GM19463 (cell line): ENCODE measurements around the gene PGGT1B.

Experiments used
- ATAC-seq: cut with Tn5 transposase; IDR thresholded peaks from one replicate; pipeline ENCODE4 v1.9.1; 2021; ENCODE audit warnings: mild to moderate bottlenecking, moderate library complexity; ENCODE audit not compliant: unreplicated experiment

PGGT1B gene

DNA sequence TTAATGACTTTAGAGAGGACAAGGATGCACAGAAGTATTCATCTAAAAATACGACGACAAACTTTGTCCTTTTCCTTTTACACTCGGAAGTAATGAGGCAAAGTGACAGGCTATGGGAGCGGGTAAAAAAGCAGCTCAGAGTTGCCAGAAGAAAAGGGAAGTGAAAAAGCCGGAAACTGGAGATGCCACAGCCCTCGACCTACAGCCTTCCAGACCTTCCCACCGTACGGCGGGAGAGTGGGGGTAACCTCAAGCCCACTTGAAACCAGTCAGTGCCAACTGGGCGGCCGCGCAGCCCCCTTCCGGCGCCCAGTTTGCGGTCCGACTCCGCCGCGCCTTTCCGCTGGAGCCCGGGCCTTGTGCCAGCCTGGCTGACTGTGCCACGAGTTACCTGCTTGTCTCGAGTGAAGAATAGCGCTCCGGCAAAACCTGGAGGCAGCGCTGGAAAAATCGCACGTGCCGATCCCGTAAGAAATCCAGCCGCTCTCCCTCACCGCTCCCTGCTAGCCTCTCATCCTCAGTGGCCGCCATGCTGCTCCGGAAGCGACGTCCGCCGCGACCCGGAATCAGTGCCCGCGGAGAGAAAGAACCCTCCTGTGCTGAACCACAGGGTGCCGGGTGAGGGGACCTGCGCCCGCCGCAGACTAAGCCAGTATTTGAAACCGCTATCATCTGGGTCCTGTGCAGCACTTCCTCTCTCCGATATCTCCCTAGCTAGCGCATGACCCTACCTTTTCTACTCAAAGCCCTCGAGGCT is at the start of gene PGGT1B:
Gene PGGT1B (minus strand): TSS at position 557 of the 757 bp plus-strand sequence. CDS start 26 bp downstream, at position 531.
- ATAC-seq = peak; percentile 94

DNA sequence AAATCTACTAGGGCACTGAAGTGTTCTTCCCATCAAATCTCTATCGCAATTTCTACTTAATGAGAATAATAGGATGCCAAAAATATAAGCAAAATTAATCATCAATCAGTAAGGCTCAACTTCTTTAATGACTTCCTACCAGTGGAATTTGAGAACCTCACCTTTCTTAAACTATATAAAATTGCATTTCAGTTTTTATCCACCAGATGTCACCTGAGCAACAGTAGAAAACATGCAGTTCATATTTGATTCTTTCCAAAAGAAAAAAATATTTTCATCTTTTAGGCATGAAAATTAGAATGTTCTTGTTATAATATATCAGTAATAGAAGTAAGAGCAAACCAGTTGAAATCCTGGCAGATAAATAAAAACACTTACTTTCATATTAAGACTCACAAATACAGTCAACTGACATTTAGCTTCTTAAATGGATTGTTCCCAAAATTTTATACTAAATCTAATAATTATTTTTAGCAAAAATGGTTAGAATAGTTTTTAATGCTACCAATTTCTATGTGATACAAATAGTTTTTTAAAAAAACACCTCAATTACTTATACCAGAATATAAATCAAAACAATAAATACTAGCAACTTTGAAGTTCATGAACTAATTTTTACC is 47.2 kb upstream of the PGGT1B start:
- peak; percentile 43 for ATAC-seq

DNA sequence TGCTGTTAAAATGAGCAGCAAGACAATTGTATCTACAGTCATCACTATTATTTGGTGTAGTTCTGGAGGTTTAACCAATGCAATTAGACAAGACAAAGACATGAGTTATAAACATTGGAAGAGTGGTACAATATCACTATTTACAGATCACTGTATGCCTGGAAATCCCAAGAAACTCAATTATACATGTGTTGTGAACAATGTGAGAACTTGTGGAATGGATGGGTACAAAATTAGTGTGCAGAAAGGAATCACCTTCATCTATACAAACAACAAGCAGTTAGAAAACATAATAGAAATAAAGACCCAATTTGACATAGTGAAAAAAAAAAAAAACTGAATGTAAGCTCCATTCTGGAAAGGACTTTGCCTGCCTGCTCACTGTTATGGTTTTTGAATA is 46.1 kb upstream of the PGGT1B start:
- ATAC-seq = no peak

DNA sequence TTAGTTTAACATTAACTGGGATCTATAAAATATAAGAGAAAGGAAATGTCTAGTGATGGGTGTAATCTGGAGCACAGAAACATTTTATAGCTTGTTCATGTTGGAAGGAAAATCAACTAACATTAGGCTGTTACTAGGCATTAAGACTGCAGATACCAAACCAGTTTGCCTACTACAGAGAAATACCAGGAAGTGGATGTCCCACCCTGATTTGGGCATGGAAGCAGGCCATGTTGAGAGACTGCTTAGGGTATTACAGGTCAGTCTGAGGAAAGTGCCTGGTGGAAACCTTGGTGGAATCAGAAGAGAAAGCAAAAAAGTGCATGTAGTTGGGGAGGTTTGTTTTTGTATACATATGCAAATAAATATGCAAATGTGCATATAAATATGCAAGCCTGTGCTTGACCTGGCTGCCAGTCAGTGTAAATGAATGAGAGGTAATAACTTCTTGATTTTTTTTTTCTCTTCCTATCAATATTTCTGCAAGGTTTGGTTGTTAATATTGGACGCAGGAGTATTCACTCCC is 43.4 kb upstream of the PGGT1B start:
- no peak for ATAC-seq

DNA sequence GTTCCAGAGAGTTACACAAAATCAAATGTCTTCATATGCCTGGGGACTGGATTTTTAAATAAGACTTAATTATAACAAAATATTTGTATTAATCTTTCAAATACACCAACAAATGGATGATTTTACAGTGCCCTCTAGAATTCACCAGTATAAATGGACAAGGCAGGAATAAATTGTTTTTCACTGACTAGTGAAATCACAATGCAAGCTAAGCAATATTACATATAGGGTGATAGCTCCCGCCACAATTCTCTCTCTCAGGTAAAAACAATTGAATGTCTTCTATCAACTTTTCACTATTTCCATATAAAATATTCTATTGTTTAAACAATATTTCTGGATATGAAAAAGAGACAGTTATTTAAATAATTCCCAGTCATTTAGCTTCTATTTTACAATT is 41.8 kb upstream of the PGGT1B start:
- no peak for ATAC-seq

DNA sequence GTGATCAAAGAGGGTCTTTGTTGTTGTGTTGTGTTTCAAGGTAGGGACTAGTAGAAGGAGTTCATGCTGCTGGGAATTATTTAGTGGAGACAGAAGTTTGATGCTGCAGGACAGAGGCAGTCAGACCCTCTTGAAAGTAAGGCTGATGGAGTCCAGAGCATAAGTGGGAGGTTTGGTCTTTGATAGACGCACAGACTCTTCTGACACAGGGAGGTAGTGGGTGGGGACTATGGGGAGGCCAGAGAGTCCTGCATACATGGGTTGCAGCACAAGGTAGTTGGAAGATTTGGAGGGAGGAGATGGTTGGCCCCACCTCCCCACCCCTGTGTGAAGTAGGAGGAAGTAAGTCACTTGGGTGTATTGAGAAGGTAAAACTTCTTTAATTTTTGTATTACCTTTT is 36.1 kb upstream of the PGGT1B start:
- ATAC-seq = no peak

DNA sequence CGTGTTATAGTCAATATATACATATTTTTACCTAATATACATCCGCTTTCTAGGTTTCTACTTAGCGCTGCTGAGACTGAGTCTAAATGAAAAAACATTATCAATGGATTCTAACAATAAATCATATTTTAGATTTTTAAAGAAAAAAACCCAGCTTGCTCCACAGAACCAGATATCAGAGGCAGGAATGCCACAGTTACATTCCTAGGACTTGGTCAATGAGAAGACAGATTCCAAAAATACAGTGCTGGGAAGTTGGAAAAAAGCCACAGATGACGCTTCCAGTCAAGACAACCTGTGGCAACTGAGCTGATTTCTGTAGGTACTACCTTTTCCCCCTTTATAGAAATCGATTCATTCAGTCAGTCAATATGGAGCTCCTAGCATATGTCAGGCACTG is 34.4 kb upstream of the PGGT1B start:
- ATAC-seq = no peak

DNA sequence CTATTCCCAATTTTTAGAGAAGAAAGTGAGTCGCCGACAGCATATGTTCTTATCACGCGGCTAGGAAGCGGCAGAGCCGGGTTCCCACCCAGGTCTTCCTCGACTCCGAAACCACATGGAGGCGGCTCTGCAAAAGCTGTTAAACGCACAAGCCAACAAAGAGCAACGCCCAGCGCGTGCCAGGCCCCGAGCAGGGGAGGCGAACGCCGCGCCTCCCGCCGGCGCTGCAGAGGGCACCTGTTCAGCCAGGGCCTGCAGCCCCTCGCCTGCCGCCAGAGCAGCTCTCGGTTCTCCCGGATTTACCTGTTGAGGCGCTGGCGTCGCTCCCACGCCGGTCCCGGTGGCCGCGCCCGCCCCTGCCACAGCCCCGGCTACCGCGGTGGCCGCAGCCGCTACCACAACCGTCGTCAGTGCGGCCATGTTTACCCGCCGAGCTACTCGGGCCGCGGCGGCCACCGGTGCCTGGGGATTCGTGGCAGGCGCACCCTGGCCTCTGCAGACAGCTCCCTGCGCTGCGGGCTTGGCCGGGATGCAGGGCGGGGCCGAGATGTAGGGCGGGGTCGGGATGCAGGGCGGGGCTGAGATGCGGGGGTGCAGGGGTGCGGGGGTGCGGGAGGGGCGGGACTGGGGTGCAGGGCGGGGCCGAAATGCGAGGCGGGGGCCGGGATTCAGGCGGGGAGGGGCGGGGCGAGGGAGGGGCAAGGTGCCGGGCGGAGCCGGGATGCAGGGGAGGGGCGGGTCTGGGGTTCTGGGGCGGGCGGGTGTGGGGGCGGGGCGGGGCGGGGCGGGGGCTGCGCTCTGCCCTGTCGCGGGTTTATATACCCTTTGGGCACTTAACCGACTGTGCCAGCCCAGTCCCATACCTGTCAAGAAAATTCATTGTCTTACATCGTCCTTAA is 33.7 kb upstream of the PGGT1B start, which contains the start of gene CCDC112:
Gene CCDC112 (minus strand): TSS at position 531 of the 899 bp plus-strand sequence. CDS start 111 bp downstream, at position 420.
- ATAC-seq = peak; percentile 83

DNA sequence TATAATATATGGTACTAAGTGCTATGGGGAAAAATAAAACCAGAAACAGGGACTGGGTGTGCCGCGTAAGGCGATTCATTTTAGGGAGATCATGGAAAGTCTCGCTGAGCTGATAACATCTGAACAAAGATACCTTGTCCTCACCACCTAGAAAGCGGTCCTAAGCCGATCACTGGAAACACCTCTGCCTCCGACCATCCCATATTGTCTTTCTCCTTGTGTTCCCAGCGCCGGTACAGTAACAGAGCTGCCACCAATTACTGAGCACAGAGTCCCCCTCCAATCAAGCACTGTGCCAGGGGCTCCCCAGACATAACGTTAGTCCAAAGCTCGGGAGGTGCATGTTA is 33.1 kb upstream of the PGGT1B start:
- no peak for ATAC-seq

DNA sequence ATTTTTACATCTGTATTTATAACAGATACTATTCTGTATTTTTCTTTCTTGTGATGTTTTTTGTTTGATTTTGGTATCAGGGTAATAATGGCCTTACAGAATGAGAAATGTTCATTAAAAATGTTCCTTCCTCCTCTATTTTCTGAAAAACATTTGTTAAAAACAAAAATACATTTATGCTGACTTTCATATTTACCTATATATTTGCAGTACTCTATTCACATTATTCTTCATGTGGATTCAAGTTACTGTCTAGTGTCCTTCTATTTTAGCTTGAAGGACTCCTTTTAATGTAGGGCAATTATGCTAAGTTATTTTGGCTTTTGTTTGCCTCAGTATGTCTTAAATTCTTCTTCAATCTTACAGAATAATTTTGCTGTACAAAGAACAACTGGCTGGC is 28.7 kb upstream of the PGGT1B start:
- ATAC-seq = no peak

DNA sequence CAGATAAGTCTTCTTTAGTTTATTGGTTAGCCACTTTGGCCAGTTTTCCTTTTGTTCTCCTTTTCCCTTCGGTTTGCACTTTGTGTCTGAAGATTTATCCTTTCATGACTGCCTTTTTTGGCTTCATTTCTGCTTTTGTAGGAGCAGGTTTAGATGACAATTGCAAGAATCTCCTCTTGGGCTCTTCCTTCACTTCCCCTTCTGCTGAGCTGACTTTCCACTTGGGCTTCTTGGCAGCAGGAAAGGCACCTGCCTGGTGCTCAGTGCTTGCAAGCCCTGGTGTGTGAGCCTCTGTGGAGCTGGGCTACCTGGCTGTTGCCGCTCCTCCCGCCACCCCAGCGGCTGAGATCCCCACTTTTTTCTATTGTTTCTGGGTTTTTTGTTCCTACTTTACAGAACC is 26.4 kb upstream of the PGGT1B start:
- ATAC-seq = no peak

DNA sequence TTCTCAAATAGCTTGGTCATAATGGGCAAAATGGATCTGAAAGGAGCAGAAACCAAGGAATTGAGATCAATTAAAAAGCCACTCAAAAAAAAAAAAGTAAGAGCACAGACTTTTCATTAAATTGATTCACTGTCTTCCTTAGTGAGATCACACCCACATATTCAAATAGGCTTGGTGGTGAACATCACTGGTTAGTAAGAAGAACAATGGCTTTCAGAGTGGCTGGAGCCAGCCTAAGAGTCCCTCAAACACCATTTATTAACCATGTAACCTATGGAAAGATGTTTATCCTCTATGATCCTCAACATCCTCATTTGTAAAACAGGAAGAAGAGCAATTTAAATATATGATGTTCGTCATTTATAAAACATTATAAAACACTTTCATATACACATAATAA is 21.3 kb upstream of the PGGT1B start:
- no peak for ATAC-seq

DNA sequence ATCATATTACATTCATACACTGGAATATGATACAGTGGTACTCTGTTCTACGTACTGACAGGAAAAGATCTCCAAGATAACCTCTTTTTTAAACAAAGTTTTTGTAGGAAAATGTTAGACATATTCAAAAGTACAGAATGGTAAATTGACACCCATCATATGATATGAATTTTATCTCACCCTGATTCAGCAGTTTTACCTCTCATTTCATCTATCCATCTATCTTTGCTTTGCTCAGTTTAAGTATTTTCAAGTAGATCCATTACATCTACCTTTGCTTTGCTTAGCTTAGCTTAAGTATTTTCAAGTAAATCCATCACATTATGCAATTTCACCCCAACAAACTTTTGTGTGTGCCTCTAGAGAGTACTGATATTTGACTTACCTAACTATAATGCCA is 19.5 kb upstream of the PGGT1B start:
- ATAC-seq = no peak

DNA sequence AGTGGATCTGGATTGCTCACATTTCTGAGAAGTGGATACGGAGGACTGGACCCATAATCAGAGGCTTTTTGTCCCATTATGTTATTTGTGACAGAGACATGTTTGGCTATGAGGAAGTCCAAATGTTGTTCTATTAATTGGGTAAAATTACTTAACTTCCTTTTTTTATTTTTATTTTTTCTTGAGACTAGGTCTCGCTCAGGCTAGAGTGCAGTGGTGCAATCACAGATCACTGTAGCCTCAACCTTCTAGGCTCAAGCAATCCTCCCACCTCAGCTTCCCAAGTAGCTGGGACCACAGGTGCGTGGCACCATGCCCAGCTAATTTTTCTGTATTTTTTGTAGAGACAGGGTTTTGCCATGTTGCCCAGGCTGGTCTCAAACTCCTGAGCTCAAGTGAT is 11.9 kb upstream of the PGGT1B start:
- no peak for ATAC-seq

DNA sequence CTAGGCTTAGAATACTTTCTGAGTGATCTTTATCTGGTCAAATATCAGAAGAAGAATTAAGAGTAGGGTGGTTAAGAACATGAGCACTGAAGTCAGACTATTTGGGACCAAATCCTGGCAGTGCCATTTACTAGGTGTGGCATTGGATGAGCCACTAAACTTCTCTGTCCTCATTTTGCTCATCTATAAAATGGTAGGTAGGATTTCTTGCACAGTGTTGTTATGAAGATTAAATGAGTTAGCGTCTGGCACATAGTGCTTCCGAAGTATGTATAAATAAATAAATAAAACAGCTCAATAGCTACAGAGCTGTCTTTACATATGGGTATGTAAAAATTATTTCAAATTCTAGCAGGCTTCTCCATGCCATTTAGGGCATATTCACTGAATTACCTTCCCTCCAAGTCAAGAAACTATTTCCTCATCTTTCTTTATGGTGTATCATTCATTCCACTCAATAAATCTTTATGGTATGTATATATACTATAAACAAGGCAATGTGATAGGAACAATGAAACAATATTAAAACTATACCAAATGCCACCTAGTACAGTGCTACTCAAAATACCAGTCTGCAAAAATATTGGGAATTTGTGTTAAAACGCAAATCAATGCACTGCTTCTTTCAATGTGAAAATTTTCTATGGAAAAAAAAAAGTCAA is 9.8 kb upstream of the PGGT1B start:
- no peak for ATAC-seq

DNA sequence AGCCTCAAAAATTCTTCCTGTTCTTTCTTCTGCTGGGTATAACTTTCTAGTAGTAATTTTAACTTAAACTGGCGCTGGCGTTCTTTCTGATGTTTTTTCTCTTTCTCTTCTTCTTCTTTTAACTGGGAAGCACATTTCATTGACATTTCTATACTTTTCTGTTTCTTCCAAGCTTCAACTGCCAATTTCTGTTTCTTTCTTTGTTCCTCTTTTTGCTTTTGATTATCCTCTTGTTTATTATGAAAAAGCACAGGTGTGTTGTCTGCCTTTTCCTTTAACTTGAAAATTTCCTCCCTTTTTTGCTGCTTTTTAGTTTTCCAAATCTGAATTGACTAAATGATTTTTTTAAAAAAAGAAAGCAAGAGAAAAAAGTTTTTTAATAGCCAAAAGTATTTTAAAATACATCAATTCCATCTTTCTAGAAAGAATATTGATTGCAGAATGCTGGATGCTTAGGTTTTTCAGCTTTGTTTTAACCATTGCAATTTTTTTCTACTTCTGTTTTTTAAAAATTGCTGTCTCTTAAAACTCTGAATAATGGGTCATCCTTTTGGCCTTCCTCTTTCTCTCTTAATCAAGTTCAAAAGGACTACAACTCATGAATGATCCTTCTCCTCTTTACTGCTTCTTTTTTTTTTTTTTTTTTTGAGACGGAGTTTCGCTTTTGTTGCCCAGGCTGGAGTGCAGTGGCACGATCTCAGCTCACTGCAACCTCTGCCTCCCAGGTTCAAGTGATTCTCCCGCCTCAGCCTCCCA is 8.8 kb upstream of the PGGT1B start:
- ATAC-seq = no peak

DNA sequence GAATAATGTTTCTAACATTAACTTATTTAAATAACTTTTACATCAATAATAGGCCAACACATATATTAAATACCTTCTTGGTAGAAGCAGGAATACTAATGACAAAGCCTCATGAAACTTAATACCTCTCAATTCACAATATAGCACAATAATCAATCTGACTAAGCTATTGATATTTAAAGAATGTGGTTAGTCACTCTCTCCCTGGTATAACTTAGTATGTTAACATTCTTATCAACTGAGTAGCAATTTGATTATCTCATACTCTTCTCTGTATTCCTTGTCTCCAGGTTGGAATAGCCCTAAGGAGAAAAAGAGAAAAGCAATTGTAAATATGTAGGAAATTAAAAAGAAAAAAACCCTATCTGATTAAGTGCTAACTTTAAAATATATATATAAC is 4.9 kb upstream of the PGGT1B start:
- ATAC-seq = no peak

DNA sequence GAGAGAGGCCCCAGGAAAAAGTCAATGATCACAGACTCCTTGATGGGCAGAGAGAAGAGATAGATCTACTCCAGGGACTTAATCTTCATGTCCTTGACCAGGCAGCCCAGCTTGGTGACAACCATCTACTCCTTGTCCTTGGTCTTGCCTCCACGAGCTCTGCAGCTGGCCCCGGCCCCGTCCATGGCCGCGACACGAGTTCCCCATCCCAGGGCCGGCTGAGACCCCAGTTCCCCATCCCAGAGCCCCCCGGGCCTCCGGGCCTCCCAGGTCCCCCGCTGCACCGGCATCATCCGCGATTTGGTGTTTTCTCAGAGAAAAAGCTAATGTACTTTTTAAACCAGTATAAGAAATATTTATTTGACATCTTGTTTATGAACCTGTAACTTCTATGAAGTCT is 2.5 kb upstream of the PGGT1B start:
- ATAC-seq = no peak

DNA sequence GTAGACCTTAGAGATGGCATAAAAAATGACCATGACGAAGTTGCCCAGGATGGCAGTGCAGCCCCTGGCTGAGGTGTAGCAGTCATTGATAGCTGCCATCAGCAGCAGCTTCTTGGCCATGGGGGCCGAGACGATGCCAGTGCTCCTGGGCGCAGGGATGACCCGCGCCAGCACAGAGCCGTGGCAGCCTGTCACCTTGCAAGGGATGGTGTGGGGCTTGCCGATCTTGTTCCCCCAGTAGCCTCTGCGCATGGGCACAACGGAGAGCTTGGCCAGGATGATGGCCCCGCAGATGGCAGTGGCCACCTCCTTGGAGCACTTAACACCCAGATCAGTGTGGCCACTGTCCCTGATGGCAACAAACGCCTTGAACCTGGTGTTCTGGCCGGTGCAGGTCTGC is 2.1 kb upstream of the PGGT1B start:
- ATAC-seq = no peak

DNA sequence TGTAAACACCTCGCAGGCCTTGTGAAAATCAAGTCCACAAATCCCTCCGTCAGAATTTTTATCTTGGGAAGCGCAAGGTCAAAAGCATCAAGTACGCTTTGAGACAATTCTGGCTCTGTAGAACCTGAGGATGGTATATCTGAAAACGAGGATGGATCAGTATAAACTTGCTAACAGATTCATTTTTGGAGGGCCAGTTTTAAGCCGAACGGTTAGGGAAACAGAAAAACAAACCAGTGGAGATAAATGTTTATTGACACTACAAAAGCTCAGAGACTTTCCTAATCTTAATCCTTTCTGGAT is 352 bp upstream of the PGGT1B start:
- no peak for ATAC-seq

DNA sequence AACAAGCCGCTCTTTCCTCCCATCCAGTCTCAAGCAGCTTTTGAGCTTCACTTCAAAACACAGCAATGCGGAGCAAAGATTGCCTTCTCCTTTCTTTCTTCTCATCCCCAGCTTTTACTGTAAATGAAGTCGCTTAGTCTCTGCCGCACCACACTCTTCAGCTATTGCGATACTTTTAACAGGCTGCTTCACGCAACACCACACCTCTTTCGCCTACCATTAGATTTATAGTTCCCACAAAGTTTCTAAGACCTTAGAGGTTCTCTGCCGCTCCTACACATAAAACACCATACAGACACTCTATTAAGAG is 711 bp downstream of the PGGT1B start:
- ATAC-seq = peak; percentile 29
